IPS-18c (cell line): ENCODE results near the gene MCEMP1.

ENCODE experiments used
- H3K4me3 ChIP-seq: 2 replicates; pipeline ENCODE4 v1.7.0; 2013; ENCODE audit warnings: low read depth, mild to moderate bottlenecking, low read length, moderate library complexity; ENCODE audit not compliant: insufficient read depth
- H3K9me3 ChIP-seq: one replicate; pipeline ENCODE4 v1.6.1; 2013; ENCODE audit warnings: mild to moderate bottlenecking, low read length, moderate library complexity; ENCODE audit not compliant: control insufficient read depth, insufficient read depth

The MCEMP1 gene

DNA sequence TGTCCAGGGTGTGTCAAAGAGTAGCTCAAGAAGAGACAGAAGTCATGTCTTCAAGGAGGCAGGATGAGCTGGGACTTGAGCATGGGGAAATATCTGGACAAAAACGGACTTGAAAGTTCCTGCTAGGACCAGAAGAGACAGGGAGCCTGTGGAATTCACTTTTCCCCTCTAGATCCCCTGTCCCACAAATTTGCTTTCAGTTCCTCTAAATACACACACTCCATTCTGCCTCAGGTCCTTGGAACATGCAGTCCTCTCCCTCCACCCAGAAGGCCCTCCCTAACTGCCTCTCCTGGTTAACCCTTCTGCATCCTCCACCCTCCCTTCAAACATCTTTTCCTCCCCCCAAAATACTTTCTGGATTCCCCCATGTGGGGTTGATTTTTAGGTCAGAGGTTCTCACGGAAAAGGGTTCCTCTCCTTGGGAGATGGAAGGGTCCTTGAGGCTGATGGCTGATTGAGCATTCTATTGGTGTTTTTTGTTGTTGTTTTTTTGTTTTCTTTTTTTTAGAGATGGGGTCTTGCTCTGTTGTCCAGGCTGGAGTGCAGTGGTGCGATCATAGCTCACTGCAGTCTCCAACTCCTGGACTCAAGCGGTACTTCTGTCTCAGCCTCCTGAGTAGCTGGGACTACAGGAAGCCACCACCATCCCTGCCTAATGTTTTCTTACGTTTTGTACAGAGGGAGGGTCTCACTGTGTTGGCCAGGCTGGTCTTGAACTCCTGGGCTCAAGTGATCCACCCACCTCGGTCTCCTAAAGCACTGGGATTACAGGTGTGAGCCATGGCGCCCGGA, 14.9 kb upstream of the MCEMP1 start:
- H3K4me3 ChIP-seq: no peak overlapping the region
- no peaks in the 10 kb centered on the region for H3K9me3 ChIP-seq

DNA sequence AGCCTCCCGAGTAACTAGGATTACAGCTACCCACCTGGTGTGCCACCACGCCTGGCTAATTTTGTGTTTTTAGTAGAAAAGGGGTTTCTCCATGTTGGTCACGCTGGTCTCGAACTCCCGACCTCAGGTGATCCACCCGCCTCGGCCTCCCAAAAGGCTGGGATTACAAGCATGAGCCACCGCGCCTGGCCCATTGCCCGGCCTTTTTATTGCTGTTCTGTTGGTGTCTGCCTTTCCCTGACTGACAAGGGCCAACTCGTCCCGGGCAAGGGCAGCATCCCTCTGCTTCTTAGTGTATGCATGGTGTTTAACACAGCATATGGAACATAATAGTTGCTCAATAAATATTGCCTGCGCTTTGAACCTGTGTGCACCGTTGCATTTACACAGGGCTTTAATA, 14.2 kb upstream of the MCEMP1 start:
- no peaks in the 10 kb centered on the region for H3K9me3 ChIP-seq
- no peak overlapping the region for H3K4me3 ChIP-seq

DNA sequence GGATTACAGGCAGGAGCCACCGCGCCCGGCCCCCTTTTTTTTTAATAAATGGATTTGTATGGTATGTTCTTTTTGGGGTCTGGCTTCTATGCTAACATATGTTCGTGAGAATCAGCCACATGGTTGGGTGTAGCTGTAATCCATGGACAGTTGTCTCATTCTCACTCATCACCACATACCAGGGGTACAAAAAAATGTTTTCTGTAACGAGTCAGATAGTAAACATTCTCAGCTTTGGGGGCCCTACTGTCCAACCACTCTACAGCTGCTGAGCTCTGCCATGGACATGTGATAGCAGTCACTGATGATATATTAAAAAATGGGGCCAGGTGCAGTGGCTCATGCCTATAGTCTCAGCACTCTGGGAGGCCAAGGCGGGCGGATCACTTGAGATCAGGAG, 13.2 kb upstream of the MCEMP1 start:
- H3K9me3 ChIP-seq: no peaks in the 10 kb centered on the region
- H3K4me3 ChIP-seq: no peak overlapping the region

- H3K9me3 ChIP-seq: no peaks in the 10 kb centered on the region
- H3K4me3 ChIP-seq: no peak overlapping the region
Observed at GRCh38 chr19:7665076-7665475, 11.8 kb upstream of the MCEMP1 start.

DNA sequence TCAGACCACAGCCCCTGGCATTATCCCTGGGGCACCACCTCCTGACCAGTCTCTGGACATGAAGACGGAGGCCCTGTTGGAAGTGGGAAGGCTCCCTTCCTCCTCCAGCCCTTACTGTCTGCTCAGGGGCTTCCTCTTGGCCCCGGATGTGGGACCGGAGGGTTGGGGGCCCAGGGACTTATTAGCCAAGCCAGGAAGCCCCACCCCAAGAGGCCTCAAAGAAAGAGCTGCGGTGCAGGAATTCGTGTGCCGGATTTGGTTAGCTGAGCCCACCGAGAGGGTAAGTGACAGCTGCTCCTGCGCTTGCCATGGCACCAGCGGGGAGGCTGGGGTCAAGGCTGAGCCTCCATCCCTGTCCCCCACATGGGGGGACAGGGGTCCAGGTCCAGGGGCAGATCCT, 8.0 kb upstream of the MCEMP1 start, which contains the start of gene RETN:
Gene RETN (plus strand): TSS at position 208 of the 400 bp plus-strand sequence. CDS start 278 bp downstream, outside the sequence.
- H3K9me3 ChIP-seq: no peaks in the 10 kb centered on the region
- peak within 1 kb of the TSS; percentile 71 for H3K4me3 ChIP-seq

DNA sequence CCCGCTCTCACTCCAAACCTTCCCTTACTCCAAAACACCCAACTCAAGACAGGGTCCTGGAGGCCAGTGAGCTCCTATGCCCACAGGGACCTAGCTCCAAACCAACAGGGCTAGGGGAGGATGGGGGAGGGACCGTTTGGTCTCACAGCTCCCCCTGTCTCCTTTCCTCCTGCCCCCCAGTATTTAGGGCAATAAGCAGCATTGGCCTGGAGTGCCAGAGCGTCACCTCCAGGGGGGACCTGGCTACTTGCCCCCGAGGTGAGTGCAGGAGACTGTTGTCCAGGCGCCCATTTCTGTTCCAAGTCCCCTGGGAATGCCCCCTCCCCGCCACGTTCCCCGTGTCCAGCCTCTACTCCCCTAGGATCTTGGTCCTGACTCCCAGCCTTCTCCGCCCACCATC, 7.2 kb upstream of the MCEMP1 start:
- Histone ChIP-seq H3K9me3 (no peaks in the 10 kb centered on the region), H3K4me3 (peak overlapping the region; percentile 71)

GRCh38 chr19:7670150-7670783, 6.6 kb upstream of the MCEMP1 start:
- Histone ChIP-seq H3K9me3 (no peaks in the 10 kb centered on the region), H3K4me3 (peak overlapping the region; percentile 71)

DNA sequence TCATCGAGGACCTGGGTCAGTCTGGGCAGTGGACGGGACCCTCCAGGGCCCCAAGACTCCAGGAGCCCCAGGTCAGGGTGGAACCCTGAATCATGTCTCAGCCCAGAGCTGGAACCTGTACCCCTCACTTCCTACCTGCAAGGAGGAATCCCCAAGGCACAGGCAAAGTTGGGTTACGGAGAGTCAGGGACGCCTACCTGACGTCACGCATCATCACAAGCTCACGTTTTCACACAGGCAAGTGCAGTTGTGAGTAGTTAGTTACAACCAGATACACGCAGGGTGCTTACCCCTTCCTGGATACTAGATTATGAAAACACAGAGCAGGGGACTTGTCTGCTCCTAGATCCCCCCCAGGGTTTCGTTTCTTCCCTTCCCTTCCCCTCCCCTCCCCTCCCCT, 6.1 kb upstream of the MCEMP1 start:
- Histone ChIP-seq H3K4me3 (peak overlapping the region; percentile 71), H3K9me3 (no peaks in the 10 kb centered on the region)

DNA sequence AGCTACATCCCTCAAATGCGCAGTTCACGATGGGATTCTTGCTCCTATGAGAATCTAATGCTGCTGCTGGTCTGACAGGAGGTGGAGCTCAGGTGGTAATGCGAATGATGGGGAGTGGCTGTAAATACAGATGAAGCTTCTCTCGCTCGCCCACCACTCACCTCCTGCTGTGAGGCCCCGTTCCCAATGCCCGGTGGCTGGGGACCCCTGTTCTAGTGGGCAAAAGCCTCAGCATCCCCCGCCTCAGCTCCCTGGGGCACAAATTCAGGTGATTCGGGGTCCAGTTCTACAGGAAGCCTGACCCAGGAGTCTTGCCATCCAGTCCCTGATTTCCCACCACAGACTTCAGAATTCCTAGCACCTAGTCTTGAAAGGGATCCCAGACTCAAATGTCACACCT, 4.4 kb upstream of the MCEMP1 start:
- H3K9me3 ChIP-seq: no peaks in the 10 kb centered on the region
- H3K4me3 ChIP-seq: no peak overlapping the region

DNA sequence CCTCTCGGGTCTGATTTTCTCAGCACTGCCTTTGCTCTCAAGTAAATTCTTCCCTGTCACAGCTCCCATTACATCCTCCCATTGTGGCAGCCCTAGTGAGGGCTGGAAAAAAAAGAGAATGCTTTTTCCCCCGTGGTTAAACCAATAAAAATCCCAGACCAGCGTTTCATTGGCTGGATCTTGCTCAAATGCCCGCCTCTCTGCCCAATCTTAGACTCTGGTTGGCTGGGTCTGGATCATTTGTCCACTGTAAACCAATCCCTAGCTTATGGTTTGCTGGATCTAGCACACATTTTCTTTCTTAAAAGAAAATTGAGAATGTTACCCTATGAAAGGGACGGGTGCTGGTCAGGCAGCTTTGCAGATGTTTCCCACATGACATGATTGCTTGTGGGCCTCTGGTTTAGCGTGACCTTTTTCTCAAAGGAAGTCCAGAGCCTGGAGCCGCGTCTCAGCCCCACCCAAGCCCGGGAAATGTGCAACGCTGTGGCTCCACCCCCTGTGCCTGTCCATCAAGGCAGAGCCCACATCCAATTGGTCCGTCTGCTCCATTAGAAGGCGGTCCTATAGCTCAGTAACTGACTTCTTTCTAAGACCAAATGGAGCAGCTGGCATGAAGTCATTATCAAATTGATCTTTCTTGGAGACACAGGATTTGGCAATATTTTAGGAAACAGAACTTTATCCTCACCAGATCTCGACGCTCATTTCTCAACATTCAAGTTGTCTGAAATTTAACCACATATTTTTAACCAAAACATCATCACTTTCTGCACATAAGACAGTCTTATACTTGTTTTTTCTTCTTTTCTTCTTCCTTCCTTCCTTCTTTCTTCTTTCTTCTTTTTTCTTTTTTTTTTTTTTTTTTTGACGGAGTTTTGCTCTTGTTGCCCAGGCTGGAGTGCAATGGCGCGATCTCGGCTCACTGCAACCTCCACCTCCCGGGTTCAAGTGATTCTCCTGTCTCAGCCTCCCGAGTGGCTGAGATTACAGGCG, 2.6 kb upstream of the MCEMP1 start:
- H3K9me3 ChIP-seq: no peaks in the 10 kb centered on the region
- peak overlapping the region; percentile 17; the same call in 1 of the 2 replicates for H3K4me3 ChIP-seq

DNA sequence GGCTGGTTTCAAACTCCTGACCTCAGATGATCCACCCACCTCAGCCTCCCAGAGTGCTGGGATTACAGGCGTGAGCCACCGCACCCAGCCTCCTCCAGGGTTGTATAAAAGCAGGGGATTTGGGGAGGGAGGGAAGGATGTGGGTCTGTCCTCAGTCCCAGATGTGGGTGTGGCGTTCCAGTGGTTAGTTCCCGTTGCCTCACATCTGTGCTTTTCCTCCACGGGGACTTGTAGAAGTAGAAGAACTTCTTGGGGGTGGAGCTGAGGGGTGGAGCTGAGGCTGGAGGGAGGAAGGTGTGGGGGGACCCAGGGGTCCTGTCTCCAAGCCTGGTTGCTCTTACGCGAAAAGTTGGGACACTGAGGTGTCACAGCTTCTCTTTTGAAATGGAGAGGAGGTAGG, 514 bp upstream of the MCEMP1 start:
- H3K9me3 ChIP-seq: no peaks in the 10 kb centered on the region
- no peak overlapping the region for H3K4me3 ChIP-seq

DNA sequence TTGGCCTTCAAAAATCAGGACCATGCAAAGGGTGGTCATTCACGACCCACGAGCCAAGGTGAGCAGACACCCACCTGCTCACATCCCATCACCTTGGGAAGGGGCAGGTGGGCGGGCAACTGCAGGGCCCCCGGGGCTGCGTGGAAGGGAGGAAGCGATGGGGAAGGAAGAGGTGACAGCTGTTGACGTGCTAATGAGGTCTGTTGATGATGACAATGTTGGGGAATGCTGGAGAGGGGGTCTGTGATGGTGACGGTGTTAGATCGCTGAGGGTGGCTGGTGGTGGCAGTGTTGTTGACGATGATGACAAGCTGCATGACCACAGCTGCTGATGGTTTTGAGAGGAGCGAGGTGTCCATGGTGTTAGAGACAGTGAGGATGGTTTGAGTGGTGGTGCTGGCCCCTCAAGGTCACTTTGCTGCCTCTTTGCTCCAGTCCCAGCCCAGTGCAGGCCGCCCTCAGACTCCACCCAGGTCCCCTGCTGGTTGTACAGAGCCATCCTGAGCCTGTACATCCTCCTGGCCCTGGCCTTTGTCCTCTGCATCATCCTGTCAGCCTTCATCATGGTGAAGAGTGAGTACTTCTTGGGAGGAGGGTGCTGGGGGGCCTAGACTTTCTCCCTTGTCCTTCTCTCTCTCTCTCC, 900 bp downstream of the MCEMP1 start:
- no peaks in the 10 kb centered on the region for H3K9me3 ChIP-seq
- H3K4me3 ChIP-seq: no peak overlapping the region

GRCh38 chr19:7678971-7679751, 2.3 kb downstream of the MCEMP1 start:
- Histone ChIP-seq H3K4me3 (no peak overlapping the region), H3K9me3 (no peaks in the 10 kb centered on the region)

GRCh38 chr19:7679771-7680605, 3.1 kb downstream of the MCEMP1 start:
- Histone ChIP-seq H3K9me3 (no peaks in the 10 kb centered on the region), H3K4me3 (no peak overlapping the region; the same call in 1 of the 2 replicates)

- peak within 1 kb of the TSS; percentile 91 for H3K4me3 ChIP-seq
Observed at GRCh38 chr19:7680606-7681339, 3.9 kb downstream of the MCEMP1 start, which contains the start of gene TRAPPC5. TSS of gene TRAPPC5 (plus strand) at chr19:7680833. CDS start at chr19:7682254, 1,421 bp downstream.

More at GRCh38 chr19:7680606-7681339, 3.9 kb downstream of the MCEMP1 start, which contains the start of gene TRAPPC5:
- no peaks in the 10 kb centered on the region for H3K9me3 ChIP-seq
